ENCODE results near the gene THOC6.

- no peak for TF ChIP-seq EZH2 (IDR thresholded peaks at IDR 0.05; ENCODE audit: borderline replicate concordance, low read depth, low read length)
- TF ChIP-seq, protein P1, sequence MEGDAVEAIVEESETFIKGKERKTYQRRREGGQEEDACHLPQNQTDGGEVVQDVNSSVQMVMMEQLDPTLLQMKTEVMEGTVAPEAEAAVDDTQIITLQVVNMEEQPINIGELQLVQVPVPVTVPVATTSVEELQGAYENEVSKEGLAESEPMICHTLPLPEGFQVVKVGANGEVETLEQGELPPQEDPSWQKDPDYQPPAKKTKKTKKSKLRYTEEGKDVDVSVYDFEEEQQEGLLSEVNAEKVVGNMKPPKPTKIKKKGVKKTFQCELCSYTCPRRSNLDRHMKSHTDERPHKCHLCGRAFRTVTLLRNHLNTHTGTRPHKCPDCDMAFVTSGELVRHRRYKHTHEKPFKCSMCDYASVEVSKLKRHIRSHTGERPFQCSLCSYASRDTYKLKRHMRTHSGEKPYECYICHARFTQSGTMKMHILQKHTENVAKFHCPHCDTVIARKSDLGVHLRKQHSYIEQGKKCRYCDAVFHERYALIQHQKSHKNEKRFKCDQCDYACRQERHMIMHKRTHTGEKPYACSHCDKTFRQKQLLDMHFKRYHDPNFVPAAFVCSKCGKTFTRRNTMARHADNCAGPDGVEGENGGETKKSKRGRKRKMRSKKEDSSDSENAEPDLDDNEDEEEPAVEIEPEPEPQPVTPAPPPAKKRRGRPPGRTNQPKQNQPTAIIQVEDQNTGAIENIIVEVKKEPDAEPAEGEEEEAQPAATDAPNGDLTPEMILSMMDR (IDR thresholded peaks at IDR 0.05 in 2 of 3, conservative IDR thresholded peaks at IDR 0.05 in 1 of 3; ENCODE audit: insufficient read depth in 2 of 3, low read depth in 1 of 3, low read length in 3 of 3), result no peak
- no peak for TF ChIP-seq NR1H2 (CRISPR knock-in tag; IDR thresholded peaks at IDR 0.05)
- TF ChIP-seq MAX (CRISPR knock-in tag; IDR thresholded peaks at IDR 0.05), result peak; percentile 23; the same call in 1 of the 2 replicates
- TF ChIP-seq RFX5 (IDR thresholded peaks at IDR 0.05; ENCODE audit: low read depth, low read length), result no peak
- TF ChIP-seq JUNB (CRISPR knock-in tag; conservative IDR thresholded peaks at IDR 0.05), result no peak
- TF ChIP-seq KLF10 (CRISPR knock-in tag; IDR thresholded peaks at IDR 0.05), result no peak
- no peak for TF ChIP-seq HDAC1 (IDR thresholded peaks at IDR 0.05)
These were observed 42.5 kb upstream of the THOC6 start for GRCh38 chr16:2981177-2981898.

Measured in K562 (cell line).